GM18502 (cell line): ENCODE results near the gene NSDHL.

Source experiments
- ATAC-seq: cut with Tn5 transposase; IDR thresholded peaks from one replicate; pipeline ENCODE4 v1.9.1; 2021; ENCODE audit warnings: mild to moderate bottlenecking; ENCODE audit not compliant: unreplicated experiment, poor library complexity

The NSDHL gene

DNA sequence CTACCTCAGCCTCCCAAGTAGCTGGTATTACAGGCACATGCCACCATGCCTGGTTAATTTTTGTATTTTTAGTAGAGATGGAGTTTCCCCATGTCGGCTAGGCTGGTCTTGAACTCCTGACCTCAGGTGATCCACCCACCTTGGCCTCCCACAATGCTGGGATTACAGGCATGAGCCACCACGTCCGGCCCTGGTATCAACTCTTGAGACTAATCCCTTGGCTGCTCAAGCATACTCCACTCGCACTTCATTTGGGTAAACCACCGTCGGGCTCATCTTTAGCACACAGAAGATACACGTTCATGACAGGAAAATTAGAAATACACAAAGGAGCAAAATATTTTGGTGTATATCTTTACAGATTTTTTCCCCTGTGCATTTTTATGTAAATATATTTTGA is 79.2 kb downstream of the NSDHL start:
- peak; percentile 78 for ATAC-seq

- no peak for ATAC-seq
These were observed 81.2 kb downstream of the NSDHL start for GRCh38 chrX:152912106-152912505.

GRCh38 chrX:152912641-152913040 is 81.8 kb downstream of the NSDHL start:
- ATAC-seq = no peak

DNA sequence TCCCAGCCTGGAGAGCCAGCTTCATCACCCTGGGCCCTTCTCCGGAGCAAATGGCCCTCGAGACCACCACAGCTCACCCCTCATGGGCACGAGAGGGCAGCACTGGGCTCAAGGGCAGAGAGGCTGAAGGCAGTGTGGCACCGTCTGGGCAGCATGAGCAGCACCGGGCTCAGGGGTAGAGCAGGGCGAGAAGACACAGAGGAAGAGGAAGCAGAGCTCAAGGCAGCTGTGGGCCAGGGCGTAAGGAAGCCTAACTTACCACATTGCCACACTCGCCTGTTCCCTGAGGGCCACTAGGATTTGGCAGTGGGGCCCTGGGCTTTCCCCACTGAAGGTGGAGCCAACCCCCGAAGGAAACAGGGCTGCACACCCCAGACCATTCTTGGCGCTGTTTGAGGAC is 82.5 kb downstream of the NSDHL start:
- ATAC-seq = no peak

GRCh38 chrX:152913910-152914309 is 83.0 kb downstream of the NSDHL start:
- no peak for ATAC-seq

GRCh38 chrX:152915541-152916241 is 84.8 kb downstream of the NSDHL start:
- peak; percentile 90 for ATAC-seq

DNA sequence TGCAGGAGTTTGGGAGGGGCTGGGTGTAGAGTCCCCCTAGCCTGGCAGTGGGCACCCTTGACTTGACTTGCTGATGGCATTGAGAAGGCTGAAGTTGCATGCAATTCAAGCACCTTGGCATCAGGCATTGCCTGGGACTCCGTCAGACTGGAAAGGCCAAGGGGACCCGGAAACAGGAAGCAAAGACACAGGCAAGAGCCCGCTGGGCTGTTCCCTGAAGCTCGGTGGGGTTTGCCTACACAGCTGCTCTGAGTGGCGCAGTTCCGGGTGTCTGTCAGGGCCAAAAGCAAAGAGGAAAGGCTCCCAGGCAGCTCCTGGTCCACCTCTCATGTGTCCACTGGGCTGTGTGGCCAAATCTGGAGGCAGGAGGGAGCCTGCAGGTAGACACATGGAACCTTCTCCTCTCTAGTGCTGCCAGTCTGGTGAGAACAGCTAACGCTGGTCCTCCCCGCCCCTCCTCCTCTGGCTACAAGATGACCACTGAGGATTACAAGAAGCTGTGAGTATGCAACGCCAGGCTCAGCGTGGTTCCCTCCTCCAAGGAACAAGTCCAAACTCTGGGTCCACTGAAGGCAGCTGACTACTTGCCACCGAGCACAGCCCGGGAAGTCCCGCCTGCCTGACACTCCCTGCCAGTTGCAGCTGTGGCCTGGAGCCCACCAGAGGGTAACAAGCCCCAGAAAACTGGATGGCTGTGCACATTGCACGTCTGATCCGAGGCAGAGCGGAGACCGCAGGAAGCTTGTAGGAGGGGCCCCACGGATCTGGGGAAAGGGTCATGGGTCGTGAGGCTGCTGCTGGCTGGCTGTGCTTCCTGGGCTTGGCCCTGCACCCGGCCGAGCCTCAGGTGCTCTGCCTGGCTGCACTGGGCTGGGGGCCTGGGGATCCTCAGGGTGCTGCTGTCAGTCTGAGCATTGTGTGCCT is 87.1 kb downstream of the NSDHL start:
- ATAC-seq = no peak

- ATAC-seq = no peak
These were observed 87.8 kb downstream of the NSDHL start for GRCh38 chrX:152918707-152919106.
